Ramos (cell line): ENCODE results near the gene HARS1.

Experiments
- in situ Hi-C: fragments of 300-500 bp; cut with MboI; formaldehyde crosslinking; loops from one replicate; pipeline ENCODE4 v1.14.3; 2022; ENCODE audit warnings: low sequenced_read_pairs; ENCODE audit not compliant: unreplicated experiment

The HARS1 gene

GRCh38 chr5:140635291-140636257, 55.6 kb downstream of the HARS1 start:
- in situ Hi-C loops: loop anchor here (10.0 kb wide), 1 partner anchor 271 kb away; the partner anchor contains the start of gene SLC4A9

DNA sequence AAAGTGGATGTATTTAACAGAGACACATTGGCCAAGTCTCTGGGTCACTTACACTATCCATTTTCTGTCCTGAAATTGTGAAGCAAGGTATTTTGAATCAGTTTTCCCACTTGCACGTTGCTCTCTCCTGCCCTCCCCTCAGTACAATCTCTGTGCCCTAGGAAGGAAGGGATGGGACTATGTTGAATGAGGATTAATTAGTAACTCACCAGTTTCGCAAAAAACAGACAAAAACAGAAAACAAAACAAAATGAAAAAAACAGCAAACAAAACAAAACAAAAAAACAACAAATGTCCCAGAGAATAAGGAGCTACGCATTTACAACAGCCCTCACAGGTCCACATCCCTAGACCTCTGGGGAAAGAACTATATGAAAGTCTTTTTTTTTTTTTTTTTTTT, 57.1 kb downstream of the HARS1 start:
- in situ Hi-C loops: loop anchor here (10.0 kb wide), 1 partner anchor 269 kb away; the partner anchor contains the start of gene SLC4A9

GRCh38 chr5:140633501-140633900, 57.7 kb downstream of the HARS1 start:
- in situ Hi-C loops: loop anchor here (10.0 kb wide), 1 partner anchor 269 kb away; the partner anchor contains the start of gene SLC4A9

DNA sequence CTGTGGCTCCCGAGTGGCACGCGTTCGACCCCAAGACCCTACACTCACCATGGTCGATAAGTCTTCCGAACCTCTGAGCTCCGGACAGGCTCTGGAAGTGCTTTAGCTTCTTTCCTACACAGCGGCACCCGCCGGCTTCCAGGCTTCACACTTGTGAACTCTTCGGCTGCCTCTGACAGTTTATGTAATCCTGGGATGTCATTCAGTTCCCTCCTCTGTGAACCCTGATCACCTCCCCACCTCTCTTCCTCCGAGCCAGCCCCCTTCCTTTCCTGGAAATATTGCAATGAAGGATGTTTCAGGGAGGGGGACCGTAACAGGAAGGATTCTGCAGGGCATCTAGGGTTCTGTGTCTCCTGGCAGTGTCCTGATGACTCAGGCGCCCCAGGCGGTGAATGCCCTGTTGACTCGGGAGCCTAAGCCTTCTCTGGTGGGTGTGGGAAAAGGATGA, 58.1 kb downstream of the HARS1 start, which contains the start of gene CD14:
Gene CD14 (minus strand): TSS at position 155 of the 451 bp plus-strand sequence. CDS start 104 bp downstream, at position 51.
- in situ Hi-C loops: loop anchor here (10.0 kb wide), 1 partner anchor 268 kb away; the partner anchor contains the start of gene SLC4A9

GRCh38 chr5:140632366-140633020, 58.7 kb downstream of the HARS1 start:
- in situ Hi-C loops: loop anchor here (10.0 kb wide), 1 partner anchor 268 kb away; the partner anchor contains the start of gene SLC4A9

- in situ Hi-C loops: loop anchor here (10.0 kb wide), 1 partner anchor 267 kb away; the partner anchor contains the start of gene SLC4A9
These were observed 59.3 kb downstream of the HARS1 start for GRCh38 chr5:140631831-140632365.

DNA sequence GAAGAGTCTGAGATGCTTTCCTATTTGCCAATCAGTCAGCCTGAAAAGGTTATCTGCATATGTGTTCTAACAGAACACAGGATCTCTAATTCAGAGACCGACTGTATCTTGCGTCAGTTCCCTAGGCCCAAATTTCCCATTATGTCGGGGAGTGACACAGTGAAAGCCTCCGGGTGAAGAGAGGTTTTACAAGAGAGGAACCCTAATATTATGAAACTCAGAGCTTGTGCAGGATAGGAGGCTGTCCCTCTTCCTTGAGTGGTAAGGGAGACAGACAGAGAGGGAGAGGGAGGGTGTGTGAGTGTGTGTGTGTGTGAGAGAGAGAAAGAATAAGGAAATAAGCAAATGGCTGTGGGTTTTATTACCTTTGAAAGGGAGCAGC, 60.1 kb downstream of the HARS1 start:
- in situ Hi-C loops: loop anchor here (10.0 kb wide), 1 partner anchor 266 kb away; the partner anchor contains the start of gene SLC4A9

DNA sequence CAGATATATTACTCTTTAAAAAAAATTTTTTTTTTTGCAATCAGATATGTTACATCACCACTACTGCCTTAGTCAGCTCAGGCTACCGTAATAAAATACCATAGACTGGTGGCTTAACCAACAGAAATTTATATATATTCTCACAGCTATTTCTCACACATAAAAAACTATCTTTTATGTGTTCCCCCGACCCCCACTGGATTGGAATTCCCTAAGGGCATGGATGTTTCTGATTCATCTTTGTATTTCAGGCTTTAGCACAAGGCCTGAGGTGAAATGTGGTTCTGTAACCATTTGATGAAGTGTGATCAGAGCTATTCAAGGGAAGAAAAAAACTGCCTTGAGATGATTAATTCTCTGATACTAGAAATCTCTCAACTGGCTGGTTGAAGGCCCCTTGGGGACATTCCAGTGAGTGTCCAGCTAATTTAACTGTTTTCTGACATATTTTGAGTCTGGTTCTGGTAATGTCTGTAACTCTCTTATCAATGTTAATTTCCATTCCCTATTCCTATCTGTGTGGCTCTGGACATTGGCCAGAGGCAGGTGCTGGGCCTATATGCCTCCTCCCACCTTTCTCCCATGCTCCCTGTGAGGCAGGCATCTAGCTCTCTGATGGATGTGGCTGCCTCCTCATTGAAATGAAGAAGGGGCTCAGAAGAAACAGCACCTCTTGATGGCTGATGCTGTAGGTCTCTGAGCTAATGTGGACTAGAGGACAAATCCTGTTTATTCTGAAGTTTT, 60.7 kb downstream of the HARS1 start:
- in situ Hi-C loops: loop anchor here (10.0 kb wide), 1 partner anchor 266 kb away; the partner anchor contains the start of gene SLC4A9

GRCh38 chr5:140628711-140629110, 62.5 kb downstream of the HARS1 start:
- in situ Hi-C loops: no loop called here

- in situ Hi-C loops: no loop called here
These were observed 63.2 kb downstream of the HARS1 start for GRCh38 chr5:140627972-140628371.

- in situ Hi-C loops: loop anchor here (5.0 kb wide), 1 partner anchor 43 kb away; no protein-coding TSS in a partner anchor
These were observed 66.3 kb downstream of the HARS1 start for GRCh38 chr5:140624886-140625285.
